ENCODE measurements around the gene ENPEP.

DNA sequence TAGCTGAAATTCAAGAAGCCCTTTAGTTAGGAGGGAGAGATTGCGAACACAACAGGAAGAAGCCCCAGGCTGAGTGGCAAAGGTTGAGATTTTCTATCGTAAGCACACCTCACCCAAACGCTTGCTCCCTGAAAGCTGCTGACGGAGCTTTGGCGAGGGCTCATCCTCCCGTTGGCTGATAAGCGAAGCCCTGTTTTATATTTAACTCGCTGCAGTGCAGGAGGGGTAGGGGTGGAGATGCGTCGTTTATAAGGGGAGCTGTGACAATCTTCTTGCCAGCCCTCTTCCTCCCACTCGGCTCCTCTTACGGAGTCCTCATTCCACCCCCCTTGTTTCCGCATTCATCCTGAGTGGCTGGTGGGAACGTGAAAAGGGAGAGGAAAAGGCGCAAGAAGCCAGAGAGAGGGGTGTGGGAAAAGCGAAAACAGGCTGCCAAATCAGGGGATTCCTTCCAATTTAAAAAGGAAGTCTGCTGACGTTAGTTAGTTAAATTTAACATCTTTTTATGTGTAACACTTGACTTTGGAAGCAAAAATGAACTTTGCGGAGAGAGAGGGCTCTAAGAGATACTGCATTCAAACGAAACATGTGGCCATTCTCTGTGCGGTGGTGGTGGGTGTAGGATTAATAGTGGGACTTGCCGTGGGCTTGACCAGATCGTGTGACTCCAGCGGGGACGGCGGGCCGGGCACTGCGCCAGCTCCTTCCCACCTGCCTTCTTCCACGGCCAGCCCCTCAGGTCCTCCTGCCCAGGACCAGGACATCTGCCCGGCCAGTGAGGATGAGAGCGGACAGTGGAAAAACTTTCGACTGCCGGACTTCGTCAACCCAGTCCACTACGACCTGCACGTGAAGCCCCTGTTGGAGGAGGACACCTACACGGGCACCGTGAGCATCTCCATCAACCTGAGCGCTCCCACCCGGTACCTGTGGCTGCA is at the start of gene ENPEP:
- TF ChIP-seq, protein P1, sequence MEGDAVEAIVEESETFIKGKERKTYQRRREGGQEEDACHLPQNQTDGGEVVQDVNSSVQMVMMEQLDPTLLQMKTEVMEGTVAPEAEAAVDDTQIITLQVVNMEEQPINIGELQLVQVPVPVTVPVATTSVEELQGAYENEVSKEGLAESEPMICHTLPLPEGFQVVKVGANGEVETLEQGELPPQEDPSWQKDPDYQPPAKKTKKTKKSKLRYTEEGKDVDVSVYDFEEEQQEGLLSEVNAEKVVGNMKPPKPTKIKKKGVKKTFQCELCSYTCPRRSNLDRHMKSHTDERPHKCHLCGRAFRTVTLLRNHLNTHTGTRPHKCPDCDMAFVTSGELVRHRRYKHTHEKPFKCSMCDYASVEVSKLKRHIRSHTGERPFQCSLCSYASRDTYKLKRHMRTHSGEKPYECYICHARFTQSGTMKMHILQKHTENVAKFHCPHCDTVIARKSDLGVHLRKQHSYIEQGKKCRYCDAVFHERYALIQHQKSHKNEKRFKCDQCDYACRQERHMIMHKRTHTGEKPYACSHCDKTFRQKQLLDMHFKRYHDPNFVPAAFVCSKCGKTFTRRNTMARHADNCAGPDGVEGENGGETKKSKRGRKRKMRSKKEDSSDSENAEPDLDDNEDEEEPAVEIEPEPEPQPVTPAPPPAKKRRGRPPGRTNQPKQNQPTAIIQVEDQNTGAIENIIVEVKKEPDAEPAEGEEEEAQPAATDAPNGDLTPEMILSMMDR (IDR thresholded peaks at IDR 0.05; ENCODE audit: poor library complexity), result no peak
- no peak for TF ChIP-seq EZH2 (IDR thresholded peaks at IDR 0.05; ENCODE audit: borderline replicate concordance)

Data from hepatocyte (in vitro differentiated cells).